Activated CD8-positive, alpha-beta memory T cell treated with anti-CD3 and anti-CD28 coated beads, Interleukin-2, amount 50 U/mL, for 24 hours (primary cell): ENCODE data around the gene TNFSF9.
"Not testable (repeated sequence)": the region's sequence is repeated elsewhere in the genome, so short reads cannot be mapped to it uniquely, and the experiment has no call there.

Experiments used
- DNase-seq: peaks from one replicate; pipeline ENCODE4 v3.0.0-alpha.2; 2020; ENCODE audit errors: extremely low read depth

Gene TNFSF9

GRCh38 chr19:6508028-6508771 lies 22.6 kb upstream of the TNFSF9 start:
- DNase-seq, result not testable (repeated sequence)

- DNase-seq, result no peak
Measured at GRCh38 chr19:6509118-6509971, 21.5 kb upstream of the TNFSF9 start.

GRCh38 chr19:6510618-6511017 lies 20.2 kb upstream of the TNFSF9 start:
- DNase-seq, result no peak

GRCh38 chr19:6514089-6514488 lies 16.7 kb upstream of the TNFSF9 start:
- no peak for DNase-seq

- no peak for DNase-seq
Measured at GRCh38 chr19:6514926-6515544, 15.8 kb upstream of the TNFSF9 start.

- DNase-seq, result peak; percentile 39
Measured at GRCh38 chr19:6516018-6516658, 14.7 kb upstream of the TNFSF9 start.

- peak; percentile 85 for DNase-seq
Measured at GRCh38 chr19:6516659-6517291, 14.1 kb upstream of the TNFSF9 start.

GRCh38 chr19:6518145-6518911 lies 12.5 kb upstream of the TNFSF9 start:
- DNase-seq, result no peak

- no peak for DNase-seq
Measured at GRCh38 chr19:6519289-6519688, 11.5 kb upstream of the TNFSF9 start.

- peak; percentile 35 for DNase-seq
Measured at GRCh38 chr19:6521718-6522646, 8.8 kb upstream of the TNFSF9 start.

- DNase-seq, result no peak
Measured at GRCh38 chr19:6522712-6523111, 8.1 kb upstream of the TNFSF9 start.

GRCh38 chr19:6524311-6524710 lies 6.5 kb upstream of the TNFSF9 start:
- DNase-seq, result no peak

- no peak for DNase-seq
Measured at GRCh38 chr19:6527893-6528543, 2.8 kb upstream of the TNFSF9 start.

GRCh38 chr19:6528544-6529121 lies 2.2 kb upstream of the TNFSF9 start:
- no peak for DNase-seq

- DNase-seq, result no peak
Measured at GRCh38 chr19:6529351-6529750, 1.5 kb upstream of the TNFSF9 start.

GRCh38 chr19:6529937-6530385 lies 865 bp upstream of the TNFSF9 start:
- DNase-seq, result no peak

- DNase-seq, result no peak
Measured at GRCh38 chr19:6531163-6531955, 533 bp downstream of the TNFSF9 start.

- no peak for DNase-seq
Measured at GRCh38 chr19:6531956-6532243, 1.1 kb downstream of the TNFSF9 start.
